Putamen (tissue), 1 donor: ENCODE measurements around the gene RB1.

Experiments
- DNase-seq: peaks from one replicate; pipeline ENCODE4 v3.0.0-alpha.2; 2016; ENCODE audit warnings: low spot score

RB1 gene

GRCh38 chr13:48496271-48497161 is 193.0 kb downstream of the RB1 start:
- DNase-seq: no peak

GRCh38 chr13:48497669-48498068 is 194.1 kb downstream of the RB1 start:
- DNase-seq: no peak

DNA sequence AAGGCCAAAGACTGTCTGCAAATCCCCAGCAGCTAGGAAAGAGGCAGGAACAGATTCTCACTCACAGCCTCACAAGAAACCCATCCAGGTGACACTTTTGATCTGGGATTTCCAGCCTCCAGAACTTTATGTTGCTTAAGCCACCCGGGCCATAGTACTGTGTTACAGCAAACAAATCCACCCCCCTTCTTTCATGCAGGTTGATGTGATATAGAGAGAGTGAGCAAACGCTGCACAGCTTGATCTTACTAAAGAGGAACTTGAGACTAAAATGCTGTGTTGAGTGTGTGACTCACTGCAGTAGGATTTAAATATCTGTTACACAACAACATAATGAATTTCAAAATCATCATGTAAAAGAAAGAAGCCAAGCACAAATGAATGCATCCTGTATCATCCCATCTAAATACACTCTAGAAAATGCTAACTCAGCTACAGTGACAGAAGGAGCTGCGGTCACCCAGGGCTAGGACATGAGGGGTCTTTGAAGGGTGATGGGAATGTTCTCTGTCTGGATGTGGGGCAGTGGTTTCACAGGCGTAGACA is 197.2 kb downstream of the RB1 start:
- no peak for DNase-seq

DNA sequence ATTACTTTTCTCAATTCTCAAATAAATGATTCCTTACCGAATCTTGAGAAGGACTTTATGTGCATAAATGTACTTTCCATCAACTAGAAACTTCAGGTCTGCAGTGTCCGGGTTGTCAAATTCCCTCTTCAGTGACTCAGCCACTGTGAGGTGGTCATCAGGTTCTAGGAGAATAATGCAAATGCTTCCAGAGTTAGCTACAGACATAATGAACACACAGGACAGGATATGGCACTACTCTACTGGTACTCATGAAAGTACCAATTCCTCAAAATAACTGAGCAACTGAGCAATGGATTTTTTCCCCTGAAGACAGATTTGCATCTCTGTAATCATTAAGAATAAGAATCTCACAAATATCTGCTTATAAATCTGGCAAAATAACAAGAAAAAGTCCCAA is 198.2 kb downstream of the RB1 start:
- DNase-seq: no peak

DNA sequence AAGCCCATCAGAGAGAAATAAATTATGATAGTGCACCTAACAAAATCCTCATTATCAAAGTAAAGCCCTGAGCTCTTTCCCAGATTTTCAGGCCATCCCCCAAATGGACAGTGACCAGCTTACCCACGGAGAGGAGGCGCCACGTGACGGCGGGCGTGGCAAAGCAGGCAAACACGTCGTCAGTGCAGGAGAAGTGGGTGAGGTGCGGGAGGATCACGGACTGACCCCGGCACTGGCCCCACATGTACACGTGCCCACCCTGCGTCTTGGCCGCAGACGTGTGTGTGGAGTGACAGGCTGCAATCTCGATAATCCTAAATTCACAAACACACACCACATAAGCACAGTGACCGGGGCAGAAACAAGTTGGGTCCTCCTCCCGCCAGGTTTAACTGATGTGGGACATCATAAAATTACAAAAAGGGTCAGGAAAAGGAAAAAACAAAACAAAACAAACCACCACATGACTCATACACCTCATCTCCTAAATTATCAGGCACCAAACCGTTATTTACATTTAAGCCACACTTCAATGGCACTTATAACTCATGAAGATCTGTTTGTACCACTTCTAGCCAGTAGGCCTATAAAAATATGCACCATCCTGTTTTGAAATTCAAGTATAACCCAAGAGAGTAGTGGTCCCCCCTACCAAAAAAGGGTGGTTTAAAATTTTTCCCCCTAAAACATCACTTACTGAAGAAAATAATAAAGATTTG is 199.2 kb downstream of the RB1 start:
- DNase-seq: no peak

GRCh38 chr13:48504606-48505005 is 201.1 kb downstream of the RB1 start:
- DNase-seq: no peak

DNA sequence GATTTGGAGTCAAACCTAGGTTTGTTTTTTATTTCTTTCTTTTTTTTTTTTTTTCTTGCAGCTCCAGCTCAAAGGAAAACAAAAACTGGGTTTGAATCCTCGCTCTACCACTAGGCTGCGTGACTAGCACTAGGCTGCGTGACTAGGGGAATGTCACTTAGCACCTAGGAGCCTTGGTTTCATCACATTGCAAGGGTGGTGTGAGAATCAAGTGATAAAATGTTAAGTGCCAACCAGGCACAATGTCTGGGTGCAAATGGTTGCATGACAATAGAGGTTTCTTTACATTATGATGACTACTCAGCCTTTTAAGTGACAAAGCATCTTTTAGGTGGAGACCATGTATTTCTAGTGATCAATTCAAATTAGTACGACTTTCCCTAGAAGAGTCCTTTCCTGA is 201.5 kb downstream of the RB1 start:
- DNase-seq: no peak

DNA sequence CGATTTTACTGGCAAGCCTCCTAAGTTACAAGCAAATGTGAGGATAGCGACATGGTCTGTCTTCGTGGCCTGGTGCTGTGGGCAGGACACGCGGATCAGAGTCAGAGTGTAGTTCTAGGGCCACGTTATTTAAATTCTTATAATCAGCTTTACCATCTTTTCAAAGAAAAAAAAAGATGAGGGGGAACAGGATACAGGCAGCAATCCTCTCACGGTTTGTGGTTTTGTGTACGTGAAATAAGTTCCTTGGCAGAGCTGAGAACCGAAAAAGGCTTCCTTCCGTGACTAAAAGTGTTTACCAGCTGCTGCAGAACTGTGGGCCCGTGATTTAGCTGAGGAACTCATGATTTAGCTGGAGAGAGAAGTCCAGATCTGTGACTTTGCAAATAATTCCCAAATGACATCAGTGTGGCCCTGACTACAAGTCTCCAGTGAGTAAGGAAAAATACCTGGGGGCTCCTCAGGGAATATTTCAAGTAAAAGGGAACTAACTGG is 202.1 kb downstream of the RB1 start:
- DNase-seq: no peak

DNA sequence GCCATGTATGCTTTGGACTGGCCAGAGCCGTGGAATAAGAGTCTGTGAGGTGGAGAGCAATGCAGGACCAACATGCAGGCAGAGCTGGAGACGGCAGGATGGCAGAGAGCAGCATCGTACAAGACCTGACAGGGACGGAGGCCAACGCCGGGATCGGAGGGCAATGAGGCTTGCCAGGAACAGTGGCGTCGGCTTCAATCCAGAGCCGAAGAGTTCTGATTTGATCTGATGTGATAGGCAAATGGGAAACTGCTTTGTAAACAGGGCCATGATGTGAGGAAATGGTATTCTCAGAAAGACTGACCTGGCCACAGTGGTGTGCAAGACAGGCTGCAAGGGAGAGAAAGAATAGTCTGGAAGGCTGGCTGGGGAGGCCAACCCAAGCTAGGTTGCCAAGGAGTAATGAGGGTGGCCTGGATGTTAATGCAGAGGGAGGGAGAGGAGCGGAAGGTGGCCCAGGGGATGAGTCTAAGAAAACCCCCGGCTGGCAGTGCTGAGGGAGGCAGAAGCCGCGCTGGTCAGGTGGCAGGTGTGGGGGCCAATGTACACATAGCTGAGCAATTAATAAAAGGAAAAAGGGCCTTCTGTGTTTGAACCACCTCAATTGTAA is 202.6 kb downstream of the RB1 start:
- DNase-seq: no peak

DNA sequence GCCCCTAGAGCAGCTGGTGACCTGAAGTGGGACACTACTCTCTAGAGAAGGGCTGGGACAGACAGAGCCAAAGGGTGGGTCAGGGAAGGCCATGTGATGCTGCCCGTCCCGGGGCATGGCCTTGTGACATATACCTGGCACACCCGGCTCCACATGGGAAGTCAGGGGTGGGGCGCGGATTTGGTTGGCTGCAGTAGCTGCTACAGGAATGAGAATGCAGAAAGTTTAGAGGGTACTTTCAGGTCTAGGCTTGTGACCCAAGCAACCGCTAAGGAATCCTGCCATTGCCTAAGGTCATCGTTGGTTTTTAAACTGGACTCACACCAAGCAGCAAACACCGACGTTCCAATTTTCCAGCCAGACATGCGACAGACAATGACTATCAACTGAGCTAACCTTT is 203.5 kb downstream of the RB1 start:
- DNase-seq: no peak

DNA sequence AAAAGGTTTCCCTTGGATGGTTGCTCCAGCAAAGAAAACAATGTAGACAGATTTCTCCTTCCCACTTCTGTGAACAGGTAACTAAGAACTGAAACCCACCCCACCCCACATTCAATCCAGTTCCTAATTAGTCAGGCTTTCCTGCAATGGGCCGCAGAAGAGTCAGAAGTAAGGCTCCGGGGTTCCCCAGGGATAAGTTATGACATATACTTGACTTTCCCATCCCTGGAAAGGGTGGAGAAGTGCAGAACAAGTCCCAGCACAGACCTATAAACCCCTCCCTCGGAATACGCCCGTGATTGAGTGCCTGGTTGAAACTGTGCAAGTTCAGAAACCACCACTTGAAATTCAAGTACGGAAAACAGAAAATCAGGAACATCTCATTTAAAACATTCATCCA is 204.5 kb downstream of the RB1 start:
- DNase-seq: no peak

GRCh38 chr13:48510698-48511097 is 207.1 kb downstream of the RB1 start:
- no peak for DNase-seq

DNA sequence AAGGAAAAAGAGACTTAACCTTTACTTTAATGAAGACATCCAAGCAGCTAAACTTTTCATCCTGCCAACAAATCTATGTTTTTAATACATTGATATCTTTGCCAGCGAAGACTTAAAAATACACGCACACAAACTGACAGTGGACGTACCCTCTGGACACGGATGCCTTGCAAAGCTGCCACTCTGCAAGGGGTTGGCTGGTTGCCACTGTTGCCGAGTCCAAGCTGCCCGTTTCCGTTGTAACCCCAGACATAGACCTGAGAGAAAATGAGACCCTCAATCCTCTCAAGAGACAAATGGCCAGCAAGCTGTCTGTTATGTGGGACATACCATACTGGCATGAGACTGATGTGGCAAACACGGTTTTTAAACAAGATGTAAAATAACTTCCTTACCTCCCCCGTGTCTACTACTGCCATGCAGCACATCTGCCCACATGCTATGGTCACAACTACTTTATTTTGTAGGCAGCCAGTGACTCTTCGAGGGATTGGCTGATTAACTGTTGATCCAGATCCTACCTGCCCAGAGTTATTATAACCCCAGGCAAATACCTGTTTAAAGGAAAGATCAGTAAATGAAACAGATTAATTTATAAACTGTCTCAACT is 208.2 kb downstream of the RB1 start:
- no peak for DNase-seq

DNA sequence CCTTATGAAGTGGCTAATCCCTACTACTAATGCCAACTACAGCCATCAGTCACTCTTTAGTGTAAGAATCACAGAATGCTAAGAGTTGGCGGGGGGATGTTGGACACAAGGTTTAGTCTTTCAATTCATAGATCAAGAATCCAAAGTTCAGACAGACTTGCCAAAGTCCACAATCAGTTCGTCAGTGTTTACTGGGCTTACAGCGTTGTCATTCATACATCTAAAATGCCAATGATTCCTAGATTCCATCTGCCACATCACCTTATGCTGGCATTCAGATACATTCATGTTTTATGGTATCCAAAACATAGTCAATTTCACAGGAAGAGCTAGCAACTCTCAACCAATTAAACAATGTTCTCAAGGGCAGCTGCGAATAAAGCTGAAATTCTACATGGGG is 211.2 kb downstream of the RB1 start:
- DNase-seq: no peak

DNA sequence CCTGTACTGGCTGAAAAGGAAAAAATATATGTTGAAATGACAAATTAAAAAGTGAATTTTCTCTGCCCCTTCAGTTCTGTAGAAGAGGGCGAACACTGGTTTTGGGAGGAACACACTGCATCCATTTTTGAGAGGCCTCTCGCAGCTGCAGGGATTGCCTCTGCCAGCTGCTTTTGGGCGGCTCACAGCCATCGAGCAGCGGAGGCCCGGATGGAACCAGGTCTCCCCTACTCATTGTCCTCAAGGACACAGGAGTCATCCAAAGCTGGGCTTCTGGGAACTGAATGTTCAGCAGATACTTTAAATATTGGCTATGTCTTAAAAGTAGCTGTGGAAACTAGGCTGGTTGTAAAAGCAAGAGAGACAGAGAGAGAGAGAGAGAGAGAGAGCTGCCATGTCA is 212.2 kb downstream of the RB1 start:
- DNase-seq: no peak

DNA sequence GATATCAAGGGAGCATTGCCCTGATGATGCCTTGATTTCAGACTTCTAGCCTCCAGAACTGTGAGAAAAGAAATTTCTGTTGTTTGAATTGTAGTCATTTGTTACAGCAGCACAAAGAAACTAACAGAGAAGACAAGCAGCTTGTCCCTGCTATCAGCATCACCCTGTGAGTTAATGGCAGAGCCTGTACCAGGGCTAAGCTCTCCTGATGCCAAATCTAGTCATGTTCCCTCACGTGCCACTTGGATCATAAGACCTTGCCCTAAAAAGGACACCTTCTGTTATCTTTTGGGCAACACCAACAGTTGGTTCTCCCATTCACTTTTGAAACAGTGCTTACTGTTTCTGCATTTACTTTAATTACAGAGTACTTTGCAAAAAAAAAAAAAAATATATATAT is 214.5 kb downstream of the RB1 start:
- DNase-seq: no peak

DNA sequence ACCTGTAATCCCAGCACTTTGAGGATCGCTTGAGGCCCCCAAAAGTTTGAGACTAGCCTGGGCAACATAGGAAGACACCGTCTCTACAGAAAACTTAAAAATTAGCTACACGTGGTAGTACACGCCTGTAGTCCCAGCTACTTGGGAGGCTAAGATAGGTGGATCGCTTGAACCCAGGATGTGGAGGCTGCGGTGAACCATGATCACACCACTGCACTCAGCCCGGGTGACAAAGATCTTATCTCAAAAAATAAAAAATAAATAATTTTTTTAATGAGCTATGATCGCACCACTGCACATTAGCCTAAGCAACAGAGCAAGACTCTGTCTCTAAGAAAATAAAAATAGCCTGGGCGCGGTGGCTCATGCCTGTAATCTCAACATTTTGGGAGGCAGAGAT is 222.7 kb downstream of the RB1 start:
- DNase-seq: no peak

GRCh38 chr13:48527955-48528354 is 224.4 kb downstream of the RB1 start:
- DNase-seq: no peak

DNA sequence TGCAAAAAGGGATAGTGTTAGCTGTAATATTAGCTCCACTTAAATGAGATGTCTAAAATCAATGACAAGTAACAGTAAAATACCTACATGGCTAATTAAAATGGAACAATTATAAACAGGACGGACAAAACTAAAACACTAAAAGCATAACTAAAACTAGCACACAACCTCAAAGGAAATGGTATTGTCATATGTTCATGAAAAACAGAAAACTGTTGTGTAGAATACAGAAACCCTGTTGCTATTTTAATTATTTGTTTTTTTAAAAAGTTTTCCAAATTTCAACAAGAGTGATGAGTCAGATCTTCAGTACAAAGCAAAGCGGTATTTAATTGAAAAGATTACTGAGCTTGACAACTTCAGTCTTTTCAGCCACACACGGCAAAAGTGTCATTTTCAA is 225.2 kb downstream of the RB1 start:
- no peak for DNase-seq

GRCh38 chr13:48530833-48531232 is 227.3 kb downstream of the RB1 start:
- DNase-seq: no peak
